ENCODE results near the gene MYCT1. TPM values are rescaled to one million over a fixed set of nuclear protein-coding genes. Genes with fewer than 3 reads are reported as not detected.

The MYCT1 gene
- total and polyA plus RNA-seq, 2 of the 8 experiments (the other 6 are each of a cell fraction or from before 2014, with no cell fraction given): 0.39 to 3.3 TPM

DNA sequence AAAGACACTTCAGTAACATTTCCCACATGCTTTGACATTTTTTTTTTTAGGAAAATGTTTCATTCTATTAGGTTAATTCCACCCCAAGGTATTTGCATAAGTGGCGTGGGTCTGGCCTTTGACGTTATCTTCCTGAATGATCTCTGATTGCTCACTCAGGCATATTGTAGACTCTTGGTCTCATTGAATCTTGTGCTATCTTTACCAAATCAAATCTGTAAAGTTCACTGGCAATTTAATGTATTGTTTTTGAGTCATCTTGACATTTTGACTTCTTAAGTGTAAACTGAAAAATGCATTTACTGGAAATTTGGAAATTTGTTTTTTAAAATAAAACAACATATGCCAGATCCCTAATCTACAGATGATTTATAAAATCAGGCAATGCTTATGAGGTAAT, 36.9 kb downstream of the MYCT1 start (continued):
- TF ChIP-seq RNF2 (IDR thresholded peaks at IDR 0.05; ENCODE audit: borderline replicate concordance, low read depth, low read length, missing control alignments, poor library complexity, severe bottlenecking) (no peak), YY1 (IDR thresholded peaks at IDR 0.05; ENCODE audit: low read depth, low read length) (no peak), MAX (IDR thresholded peaks at IDR 0.05) (no peak), CTCF (IDR thresholded peaks at IDR 0.05; ENCODE audit: control extremely low read depth in 1 of 3, insufficient read depth in 1 of 3, low read depth in 1 of 3, low read length in 3 of 3) (no peak), RAD21 (IDR thresholded peaks at IDR 0.05 in 1 of 2, conservative IDR thresholded peaks at IDR 0.05 in 1 of 2; ENCODE audit: low read depth in 2 of 2, low read length in 2 of 2) (no peak), JUND (IDR thresholded peaks at IDR 0.05; ENCODE audit: low read length) (no peak), HDAC6 (IDR thresholded peaks at IDR 0.05; ENCODE audit: low read depth, low read length) (no peak)
